Hepatic stellate cell (primary cell): ENCODE measurements around the gene NEURL1B.

Source experiments
- DNase-seq: peaks from one replicate; pipeline ENCODE4 v3.0.0; 2011; ENCODE audit warnings: low spot score

NEURL1B gene

DNA sequence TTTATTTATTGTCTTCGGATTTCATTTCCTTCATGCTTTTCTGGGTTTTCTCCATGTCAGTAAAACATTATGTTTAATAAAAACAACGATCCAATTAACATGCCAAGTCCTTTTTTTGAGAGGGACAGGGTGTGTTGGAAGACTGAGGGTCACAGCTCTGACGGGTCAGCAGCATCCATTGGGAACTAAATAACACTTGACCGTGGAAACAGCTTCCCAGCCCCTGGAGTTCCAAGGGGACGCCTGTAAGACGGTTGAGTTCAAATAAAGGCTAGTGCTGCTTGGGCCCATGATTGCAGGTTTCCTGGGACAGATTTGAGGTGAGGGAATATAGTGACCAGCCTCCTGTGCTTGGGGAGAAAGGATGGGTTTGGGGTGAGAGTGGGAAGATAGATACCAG, 30.4 kb upstream of the NEURL1B start:
- no peak for DNase-seq

DNA sequence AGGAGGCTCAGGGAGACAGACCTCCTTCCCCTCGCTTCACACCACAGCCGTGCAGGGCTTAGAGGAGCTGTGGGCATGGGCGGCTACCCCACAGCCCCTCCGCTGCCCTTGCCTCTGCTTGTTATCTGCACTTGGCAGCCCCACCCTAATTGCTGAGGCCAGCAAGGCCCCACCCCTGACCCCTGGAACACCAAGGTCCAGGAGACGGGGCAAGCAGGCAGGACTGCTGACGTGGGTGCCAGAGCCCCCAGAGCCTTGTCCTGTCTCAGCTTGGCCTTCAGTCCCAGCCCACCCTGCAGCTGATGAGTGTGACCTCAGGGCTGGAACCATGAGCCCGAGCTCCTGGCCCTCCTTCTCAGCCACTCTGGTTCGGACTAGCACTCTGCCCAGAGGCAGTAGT, 29.1 kb upstream of the NEURL1B start:
- DNase-seq = no peak

DNA sequence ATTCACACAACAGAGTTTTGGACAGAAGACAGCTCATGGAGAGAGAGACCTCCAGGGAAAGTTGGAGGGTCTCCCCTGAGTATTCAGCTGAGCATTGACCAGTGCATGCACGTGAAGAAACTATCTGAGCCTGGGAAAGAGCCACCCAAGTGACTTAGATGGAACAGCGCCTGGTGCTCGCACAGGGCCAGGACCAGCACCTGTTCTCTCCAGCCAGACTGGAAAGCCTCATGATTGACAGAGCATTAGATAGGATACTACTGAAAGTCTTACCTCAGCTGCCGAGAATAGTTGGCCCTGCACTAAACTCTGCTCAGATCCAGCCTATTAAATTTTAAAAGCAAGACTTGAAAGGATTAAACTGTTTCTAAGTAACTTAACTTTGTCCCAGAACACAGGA, 28.3 kb upstream of the NEURL1B start:
- DNase-seq = no peak

DNA sequence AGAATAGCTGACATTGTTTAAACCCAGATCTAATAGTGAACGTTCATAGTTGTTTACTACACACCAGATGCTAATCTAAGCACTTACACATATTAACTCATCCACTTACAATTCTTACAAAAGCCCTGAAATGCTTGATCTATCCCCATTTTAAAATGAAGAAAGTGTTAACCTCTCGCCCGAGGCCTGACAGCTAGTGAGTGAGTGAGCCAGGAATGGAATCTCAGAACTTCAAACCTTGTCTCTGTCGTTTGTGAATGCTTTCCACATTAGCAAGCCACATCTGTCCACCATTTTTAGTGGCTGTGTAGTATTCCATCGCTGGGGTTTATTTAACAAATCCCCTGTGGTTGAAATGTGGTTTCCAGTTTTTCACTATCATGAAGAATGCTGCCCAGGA, 24.9 kb upstream of the NEURL1B start:
- no peak for DNase-seq

DNA sequence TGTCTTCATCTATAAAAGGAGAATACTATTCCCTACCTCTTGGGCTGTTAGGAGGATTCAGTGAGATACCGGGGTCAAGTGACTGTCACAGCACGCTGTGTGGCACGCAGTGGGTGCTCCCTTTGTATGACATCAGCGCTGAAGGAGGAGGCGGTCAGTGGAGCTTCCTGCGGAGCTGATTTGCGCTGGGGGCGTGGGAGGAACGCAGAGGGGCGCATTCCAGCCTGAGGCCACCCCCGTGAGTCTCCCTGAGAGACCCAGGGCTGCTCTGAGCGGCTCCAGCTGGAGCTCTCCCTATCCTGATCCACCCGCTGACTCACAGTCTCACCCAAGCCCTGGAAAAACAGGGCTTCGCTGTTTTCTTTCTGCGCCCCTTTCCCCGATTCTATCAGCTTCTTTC, 24.3 kb upstream of the NEURL1B start:
- peak; percentile 87 for DNase-seq

DNA sequence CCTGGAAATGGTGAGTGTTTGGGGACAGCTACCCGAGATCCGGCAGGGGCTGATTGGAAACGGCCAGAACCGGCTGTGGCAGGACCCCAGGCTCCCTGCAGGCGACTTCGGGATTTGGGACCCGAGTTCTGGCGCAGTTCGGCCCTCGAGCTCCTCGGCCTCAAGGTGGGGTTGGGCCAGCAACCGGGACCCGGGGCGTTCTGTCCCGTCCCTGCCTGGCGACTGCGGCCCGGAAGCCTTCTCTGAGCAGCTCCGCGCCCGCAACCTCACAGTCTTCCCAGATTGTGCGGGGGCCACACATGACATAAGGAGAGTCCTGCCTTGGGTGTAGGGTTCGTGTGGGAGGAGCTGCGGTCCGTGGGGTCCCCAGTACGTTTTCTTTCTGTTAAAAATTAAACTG, 23.2 kb upstream of the NEURL1B start:
- DNase-seq = no peak

DNA sequence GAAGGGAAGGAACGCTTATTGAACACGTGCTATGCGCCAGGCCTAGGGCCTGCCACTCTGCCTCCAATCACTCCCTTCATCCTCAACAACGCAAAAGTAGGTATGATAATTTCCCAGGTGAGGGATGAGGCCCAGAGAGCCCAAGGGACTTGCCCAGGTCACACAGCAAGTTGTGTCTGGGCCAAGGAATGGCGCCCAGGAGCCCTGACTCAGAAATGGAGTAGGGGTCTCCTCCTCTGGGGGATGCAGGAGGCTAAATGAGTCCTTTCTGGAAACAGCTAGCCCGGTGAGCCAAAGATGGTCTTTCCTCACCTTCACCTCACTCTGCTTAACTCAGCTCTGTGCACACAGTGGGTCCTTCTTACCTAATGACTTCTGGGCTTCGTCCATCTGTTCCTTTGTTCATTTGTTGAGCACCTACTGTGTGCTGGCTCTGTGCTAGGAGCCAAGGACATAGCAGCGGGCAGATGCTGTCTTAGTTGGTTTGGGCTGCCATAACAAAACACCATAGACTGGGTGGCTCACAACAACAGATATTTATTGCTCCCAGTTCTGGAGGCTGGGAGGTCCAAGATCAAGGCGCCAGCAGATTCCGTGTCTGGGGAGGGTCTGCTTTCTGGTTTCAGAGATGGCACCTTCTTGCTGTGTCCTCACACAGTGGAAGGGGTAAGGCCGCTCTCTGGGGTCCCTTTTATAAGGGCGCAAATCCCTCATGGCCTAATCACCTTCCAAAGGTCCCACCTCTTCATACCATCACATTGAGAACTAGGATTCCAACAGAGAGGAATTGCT, 22.3 kb upstream of the NEURL1B start:
- DNase-seq = no peak

DNA sequence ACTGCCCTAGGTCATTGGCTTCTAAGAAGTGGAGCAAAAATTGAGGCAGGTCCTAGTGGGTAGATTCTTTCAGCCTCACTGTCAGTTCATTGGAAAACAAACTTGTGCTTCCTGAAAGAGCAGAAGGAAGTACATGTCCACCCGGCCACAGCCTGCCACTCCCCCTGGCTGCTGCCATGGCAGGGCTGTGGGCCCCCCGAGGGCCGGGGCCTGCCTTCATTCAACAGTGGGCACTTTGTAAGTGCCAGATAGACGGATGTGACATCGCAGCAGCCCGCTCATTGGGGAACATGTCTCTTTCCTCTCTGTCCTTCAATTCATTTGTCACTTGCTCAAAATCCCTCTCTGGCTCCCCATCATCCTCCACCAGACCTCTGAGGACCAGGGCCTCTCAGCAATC, 20.6 kb upstream of the NEURL1B start:
- DNase-seq = no peak

DNA sequence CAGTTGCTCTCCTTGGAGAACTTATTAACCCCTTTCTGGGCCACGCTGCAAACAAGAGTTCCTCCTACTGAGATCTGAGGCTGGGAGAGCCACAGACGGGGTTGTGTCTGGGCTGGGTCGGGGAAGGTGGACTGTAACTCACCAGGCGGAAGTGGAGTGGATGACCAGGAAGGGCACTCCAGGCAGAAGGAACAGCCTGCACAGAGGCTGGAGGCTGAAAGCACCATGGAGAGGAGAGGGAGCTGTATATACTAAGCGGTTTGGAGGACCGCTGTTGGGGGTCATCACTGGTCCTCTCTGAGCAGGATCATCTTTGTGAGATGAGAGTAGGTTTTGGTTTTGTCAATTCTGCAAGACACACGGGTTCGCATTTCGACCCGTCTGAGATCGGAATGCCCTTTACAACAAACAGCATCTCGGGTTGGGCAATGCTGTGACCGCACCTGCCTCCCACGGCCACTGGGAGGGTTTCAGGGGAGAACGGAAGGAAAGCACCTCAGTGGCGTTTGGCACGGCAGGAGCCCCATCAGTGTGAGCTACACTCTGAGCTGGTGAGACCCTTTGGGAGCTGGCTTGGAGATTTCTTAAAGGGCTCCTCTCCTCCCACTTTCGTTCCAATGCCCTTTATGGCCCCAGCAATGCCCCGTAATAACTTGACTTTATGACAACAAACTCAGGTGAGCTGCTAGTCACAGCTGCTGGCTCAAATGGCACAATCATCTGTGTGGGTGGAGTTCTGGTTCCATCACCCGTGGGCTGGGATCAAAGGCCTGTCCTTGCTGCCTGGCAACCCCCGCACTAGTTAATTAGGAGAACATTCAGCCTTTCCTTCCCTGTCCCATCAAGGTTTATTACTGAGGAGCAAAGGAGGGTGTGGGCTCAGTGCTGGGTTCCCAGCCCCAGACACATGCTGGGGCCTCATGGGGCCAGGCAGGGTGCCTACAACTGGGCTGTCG, 18.7 kb upstream of the NEURL1B start:
- no peak for DNase-seq

DNA sequence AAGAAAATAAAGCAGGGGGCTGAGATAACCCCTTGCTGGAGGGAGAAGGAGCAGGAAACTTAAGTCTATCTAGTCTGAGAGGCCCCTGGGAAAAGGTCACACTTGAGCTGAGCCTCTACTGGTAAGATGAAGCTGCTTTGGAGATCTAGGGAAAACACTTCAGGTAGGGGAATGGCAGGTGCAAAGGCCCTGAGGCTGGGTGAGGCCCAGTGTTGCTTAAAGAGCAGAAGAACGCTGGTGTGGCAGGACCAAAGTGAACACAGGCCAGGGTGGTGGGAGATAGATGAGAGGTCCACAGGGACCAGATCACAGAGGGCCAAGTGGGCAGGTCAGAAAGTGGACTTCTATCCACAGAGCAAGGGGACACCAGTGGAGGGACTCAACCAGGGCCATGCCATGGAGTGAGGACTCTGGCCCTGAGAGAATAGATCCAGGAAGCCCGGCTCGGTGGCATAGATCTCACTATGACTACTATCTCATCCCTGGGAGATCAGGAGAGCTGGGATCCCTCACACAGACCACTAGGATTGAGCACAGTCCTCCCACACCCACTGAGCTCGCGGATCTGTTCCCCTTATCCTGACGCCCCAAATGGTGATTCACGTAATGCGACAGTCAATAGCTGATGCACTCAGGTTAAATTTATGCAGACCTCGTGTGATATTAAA, 17.6 kb upstream of the NEURL1B start:
- DNase-seq = no peak

DNA sequence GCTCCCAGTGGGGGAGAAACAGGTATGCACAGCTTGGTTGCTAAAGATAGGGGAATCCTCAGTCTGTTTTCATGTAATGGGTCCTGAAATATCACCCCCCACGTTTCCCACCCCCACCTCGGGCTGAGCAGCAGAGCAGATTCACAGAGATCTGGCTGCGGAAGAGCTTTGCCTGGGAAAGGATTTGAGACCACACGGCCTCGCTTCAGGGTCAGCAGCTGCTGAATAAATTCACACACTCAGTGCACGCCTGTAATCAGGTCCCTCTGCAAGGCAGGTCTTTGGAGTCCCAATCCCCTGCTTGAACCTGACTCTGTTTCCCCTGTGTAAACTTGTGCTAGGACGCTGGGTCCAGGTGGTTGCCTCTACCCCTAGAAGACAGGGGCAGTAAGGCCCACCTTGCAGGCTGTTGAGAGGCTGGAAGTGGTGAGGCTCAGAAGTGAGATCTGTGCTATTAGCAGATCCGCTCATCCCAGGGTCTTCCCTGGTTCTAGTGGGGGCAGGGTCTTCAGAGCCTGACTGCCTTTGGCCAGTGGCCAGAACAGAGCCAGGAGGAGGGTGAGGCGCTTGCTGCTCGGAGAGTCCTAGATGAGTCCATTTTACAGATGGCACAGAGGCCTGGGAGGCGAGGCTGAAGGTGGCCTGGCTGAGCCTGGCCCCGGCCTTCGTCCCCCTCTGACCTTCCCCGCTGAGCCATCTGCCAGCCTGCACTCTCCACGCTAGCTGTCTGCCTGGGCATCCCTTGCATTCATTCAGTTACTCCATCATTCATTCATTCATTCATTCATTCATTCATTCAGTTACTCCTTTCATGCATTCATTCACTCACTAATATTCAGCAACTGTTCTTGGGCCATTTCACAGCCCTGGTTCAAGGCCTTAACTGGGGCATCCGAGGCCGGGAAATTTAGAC, 16.7 kb upstream of the NEURL1B start:
- no peak for DNase-seq

DNA sequence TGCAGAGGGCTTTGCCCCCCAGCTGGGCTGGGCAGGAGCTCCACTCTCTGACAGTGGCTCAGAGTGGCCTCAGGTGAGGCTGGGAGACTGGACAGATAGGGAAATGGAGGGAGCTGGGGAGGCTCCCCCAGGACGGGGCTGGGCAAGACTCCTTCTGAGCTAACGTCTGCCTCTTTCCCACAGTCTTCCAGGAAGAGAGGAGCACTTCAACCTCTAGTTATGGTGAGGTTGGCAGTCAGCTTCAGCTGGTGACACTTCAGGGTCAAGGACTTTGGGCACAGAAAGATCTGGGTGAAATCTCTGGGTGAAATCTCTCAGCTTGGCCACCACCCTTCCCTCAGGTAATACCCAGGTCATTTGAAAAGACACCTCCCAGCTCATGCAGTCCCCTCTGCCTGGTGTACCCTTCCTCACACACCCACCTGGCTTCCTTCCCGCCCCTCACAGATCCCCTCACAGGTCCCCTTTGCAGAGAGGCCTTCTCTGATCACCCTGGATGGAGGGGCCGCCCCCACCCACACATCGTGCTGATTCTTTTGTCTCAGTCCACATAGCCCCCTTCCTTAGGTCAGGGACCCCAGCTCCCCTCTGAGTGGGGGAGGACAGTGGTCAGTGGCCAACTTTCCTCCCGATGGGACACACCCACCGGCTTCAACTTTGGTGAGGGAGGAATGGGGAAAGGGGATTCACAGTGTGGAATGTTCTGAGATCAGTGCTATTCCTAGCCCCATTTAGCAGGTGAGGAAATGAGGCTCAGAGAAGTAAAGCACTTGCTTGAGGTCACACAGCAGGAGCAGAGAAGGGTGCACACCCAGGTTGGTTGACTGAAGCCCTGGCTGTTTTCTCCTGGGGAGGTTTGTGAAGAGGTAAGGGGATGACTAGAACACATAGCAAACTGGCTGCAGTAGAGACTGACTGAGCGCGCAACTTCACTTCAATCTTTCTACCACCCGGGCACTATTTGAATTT, 15.8 kb upstream of the NEURL1B start:
- DNase-seq = no peak

DNA sequence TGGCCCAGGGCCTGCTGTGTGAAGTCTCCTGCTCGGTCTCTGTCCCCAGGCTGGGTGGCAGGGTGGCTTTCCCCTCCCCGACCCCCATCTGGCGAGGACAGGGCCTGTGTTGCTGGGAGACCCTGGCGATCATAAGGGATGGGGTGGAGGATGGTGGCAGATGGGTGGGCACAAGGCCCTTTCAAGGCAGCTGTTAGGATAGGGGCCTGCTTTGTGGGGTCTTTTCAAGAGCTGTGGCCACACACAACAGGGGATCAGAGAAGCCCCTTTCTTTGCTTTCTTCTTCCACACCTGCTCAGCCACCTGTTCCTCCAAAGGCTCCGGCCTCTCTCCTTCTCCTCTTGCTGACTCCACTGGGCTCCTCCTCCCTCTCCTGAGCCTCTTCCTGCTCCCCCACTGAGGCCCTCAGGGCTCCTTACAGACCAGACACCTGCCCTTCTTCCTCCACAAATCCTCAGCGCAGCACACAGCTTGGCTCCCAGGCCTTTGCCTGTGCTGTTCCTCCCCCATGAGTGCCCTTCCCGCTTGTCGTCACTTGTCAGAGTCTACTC, 15.0 kb upstream of the NEURL1B start:
- no peak for DNase-seq

DNA sequence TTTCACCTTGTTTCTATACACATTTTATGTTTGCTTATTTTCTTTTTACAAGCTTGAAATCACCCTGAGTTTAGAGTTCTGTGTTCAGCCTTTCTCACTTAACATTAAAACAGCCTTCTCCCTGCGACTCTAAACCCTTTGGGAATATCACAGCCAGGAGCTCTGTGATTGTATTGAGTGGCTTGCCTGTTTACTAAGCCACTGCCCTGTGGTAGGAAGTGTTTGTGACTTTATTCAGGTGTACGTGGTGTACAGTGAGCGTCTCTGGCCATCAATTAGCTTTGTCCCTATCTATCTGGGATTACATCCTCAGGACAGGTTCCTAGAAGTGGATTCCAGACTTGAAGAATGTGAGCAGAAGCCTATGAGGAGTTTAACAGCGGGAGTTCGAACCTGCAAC, 11.0 kb upstream of the NEURL1B start:
- no peak for DNase-seq

DNA sequence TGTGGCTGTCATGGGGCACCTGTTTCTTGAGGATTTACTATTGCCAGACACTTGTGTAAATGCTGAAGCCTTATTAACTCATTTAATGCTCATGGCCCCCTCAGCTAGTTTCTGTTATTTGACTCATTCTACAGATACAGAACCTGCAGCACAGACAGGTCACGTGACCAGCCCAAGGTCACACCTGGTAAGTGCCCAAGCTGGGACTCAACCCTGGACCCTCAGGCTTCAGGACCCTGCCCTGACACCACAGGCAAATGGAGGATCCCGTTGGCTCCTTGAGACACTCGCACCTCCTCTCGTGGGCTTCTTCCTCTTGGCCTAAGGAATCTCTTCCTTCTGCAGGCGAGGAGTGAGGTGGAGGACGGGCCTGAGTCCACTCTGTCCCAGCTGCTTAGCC, 10.6 kb upstream of the NEURL1B start:
- DNase-seq = no peak

DNA sequence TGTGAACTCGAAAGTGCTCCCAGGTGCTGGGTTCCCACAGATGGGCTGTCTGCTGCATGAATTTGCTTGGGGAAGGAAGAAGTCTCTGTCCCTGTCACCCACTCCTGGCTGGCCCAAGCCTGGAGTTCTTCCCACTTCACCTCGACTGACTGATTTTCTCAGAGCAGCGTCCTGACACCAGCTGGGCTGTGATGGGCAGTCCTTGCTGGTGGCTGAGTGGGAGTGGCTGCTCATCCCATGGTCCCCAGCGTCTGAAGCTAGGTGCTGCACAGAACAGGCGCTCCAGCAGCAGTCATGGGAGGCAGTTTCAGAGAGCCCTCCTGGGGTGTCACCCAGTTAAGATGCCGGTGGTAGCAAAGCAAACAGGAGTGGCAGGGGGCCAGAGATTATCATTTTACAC, 10.1 kb upstream of the NEURL1B start:
- DNase-seq = no peak

DNA sequence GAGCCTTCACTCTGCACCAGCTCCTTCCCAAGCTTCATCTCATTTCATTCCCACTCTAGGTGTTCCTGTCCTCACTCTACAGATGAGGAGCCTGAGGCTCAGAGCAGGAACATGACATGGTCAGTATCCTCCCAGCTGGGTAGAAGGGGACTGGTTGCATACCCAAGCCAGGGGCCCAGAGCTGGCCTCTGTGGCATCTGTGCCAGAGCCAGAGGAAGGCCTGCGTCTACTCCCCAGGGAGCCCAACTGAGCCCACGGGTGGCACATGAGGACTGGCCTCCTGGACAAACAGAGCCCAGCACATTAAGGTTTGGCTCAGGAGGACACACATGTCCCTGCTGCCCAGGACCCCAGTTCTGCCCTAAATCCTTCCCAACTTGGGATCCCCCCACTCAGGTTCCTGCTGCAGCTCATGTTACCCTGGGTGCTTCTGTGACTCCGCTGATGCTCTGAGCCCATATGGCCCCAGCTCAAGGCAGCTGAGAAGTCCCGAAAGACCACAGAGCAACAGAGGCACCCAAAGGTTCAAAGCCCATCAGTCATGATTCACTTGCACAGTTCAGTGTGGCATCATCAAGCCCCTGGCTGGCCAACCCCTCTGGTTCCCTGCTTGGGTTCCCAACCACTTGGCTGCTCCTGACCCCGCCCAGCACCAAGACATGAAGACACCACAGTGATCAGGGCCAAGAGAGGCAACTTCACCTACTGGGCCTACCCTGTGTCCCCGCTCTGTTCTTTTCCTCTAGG, 8.5 kb upstream of the NEURL1B start:
- no peak for DNase-seq

DNA sequence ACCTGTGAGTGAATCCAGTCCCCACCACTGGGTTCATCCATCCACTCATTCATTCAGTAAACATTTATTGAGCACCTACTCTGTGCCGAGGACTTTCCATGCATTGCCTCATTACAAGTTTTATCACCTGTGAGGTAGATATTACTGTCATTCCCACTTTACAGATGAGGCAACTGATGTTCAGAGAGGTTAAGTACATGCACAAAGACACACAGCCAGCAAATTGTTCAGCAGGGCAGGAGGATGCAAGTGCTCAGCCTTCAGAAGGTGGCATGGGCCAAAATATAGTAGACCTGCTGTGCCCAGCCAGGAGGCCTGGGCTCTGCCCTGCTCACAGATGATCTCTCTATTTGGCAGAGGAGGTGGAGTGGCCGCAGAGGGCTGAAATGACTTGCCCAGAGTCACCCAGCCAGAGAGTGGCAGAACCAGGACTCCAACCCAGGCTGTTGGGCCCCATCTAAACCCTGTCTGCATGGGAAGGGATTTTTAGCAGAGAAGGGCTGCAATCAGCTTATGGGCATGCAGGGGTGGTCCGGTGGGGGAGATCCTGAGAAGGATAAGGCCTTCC, 7.6 kb upstream of the NEURL1B start:
- no peak for DNase-seq
